Measurements from ENCODE around the gene TFE3.
"Not testable (repeated sequence)": the region's sequence is repeated elsewhere in the genome, so short reads cannot be mapped to it uniquely, and the experiment has no call there.

The TFE3 gene

GRCh38 chrX:49000636-49001035 lies 42.5 kb downstream of the TFE3 start:
- no peak for DNase-seq (ENCODE audit: low read depth)

GRCh38 chrX:48999030-48999429 lies 44.1 kb downstream of the TFE3 start:
- no peak for DNase-seq (ENCODE audit: low read depth)

DNA sequence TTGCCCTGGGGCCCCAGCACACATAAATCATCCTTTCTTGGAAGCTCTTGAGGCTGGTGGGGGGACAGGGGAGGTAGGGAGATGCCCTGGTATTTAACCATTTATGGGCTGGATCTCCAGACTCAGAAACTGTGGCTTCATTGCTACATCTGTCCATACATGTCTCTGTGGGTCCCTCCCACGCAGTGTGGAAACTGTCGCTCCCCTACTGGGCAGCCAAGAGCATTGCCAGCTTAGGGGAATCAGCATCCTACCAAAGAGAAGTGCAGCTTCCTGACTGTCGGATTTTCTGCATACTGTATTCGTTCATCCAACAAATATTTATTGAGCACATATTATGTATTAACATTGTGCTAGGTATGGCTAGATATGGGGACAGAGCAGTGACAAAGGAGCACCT lies 44.8 kb downstream of the TFE3 start:
- DNase-seq (ENCODE audit: low read depth) = no peak

DNA sequence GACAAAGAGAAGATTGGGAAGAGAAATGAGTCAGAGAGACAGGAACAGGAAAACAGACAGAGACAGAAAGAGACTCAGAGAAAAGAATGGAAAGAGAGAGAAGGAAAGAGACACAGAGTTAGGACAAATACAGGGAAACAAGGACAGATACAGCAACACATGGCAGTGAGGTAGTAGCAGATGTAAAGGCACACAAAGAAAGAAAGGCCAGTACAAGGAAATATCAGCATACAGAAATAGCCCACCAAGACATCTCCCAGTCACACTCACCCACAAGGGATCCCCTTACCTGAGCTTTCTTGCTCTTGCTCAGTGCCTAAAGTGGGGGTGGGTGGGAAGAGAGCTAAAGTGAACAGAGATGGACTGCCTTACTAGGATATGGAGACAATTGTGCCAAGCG lies 45.3 kb downstream of the TFE3 start:
- DNase-seq (ENCODE audit: low read depth) = no peak

GRCh38 chrX:48997455-48997854 lies 45.7 kb downstream of the TFE3 start:
- no peak for DNase-seq (ENCODE audit: low read depth)

- no peak for DNase-seq (ENCODE audit: low read depth)
These were observed 46.2 kb downstream of the TFE3 start for GRCh38 chrX:48996969-48997368.

DNA sequence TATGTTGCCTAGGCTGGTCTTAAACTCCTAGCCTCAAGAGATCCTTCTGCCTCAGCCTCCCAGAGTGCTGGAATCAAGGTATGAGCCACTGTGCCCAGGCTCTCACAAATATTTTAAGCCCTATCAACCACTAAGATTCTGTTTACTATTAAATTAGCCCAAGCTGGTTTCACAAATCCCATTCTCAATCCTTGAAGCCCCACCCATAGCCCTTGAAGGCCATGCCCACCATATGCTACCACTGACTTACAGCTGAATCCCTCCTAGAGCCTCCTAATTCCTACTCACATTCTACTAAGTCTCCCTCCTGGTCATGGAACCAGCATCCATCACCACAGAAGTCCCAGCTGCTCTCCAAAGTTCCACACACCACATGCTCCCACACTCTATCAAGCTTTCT lies 50.8 kb downstream of the TFE3 start:
- no peak for DNase-seq (ENCODE audit: low read depth)

GRCh38 chrX:48989483-48989882 lies 53.7 kb downstream of the TFE3 start:
- DNase-seq (ENCODE audit: low read depth) = no peak

- DNase-seq (ENCODE audit: low read depth) = no peak
These were observed 59.3 kb downstream of the TFE3 start for GRCh38 chrX:48983896-48984295.

GRCh38 chrX:48983081-48983480 lies 60.1 kb downstream of the TFE3 start:
- no peak for DNase-seq (ENCODE audit: low read depth)

DNA sequence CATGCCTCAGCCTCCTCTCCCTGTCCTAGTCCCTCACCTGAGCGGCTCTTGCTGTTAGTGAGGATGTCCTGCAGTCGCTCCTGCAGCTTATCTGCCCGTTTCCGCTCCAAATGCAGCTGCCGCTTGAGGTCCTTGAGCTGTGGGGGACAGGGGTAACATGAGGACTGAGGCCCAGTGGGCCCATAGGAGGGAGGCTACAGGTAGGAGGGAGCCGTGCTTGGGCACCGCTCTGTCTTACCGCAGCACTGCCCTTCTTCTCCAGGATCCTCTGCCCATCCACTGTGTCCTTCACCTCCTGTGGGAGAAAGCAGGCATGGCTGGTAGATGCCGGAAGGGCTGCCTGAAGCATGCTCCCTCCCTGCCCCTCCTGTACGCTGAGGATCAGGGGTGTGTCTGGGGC lies 62.0 kb downstream of the TFE3 start:
- DNase-seq (ENCODE audit: low read depth) = no peak

GRCh38 chrX:48980341-48980740 lies 62.8 kb downstream of the TFE3 start:
- DNase-seq (ENCODE audit: low read depth) = not testable (repeated sequence)

Data from T follicular helper cell (primary cell).